ENCODE results near the gene NOTCH4. TPM values are rescaled to one million over a fixed set of nuclear protein-coding genes. Genes with fewer than 3 reads are reported as not detected.

Gene NOTCH4
- total RNA-seq, 1 donor from 2014 or later = 4.9 TPM

GRCh38 chr6:32174416-32174815 is 49.5 kb downstream of the NOTCH4 start:
- peak overlapping the region; percentile 34 for H3K27ac Mint-ChIP-seq (ENCODE audit: unreplicated experiment)
- DNase-seq = no peak
- peaks cover 11% of the 10 kb centered on the region for H3K36me3 Mint-ChIP-seq (ENCODE audit: unreplicated experiment)
- H3K4me1 Mint-ChIP-seq (ENCODE audit: low read depth, unreplicated experiment) = peaks cover 28% of the 10 kb centered on the region
- no peak for TF ChIP-seq CTCF (IDR thresholded peaks at IDR 0.05; ENCODE audit: partially characterized antibody, unreplicated experiment)
- peaks cover 22% of the 10 kb centered on the region for H3K9me3 Mint-ChIP-seq (ENCODE audit: unreplicated experiment)
- H3K4me3 Mint-ChIP-seq (ENCODE audit: unreplicated experiment) = peak overlapping the region; percentile 94
- H3K27me3 Mint-ChIP-seq (ENCODE audit: unreplicated experiment) = peaks cover 22% of the 10 kb centered on the region

GRCh38 chr6:32173051-32173727 is 50.7 kb downstream of the NOTCH4 start:
- H3K9me3 Mint-ChIP-seq (ENCODE audit: unreplicated experiment) = peaks cover 17% of the 10 kb centered on the region
- peaks cover 6% of the 10 kb centered on the region for H3K36me3 Mint-ChIP-seq (ENCODE audit: unreplicated experiment)
- H3K27me3 Mint-ChIP-seq (ENCODE audit: unreplicated experiment) = peaks cover 14% of the 10 kb centered on the region
- peaks cover 25% of the 10 kb centered on the region for H3K4me1 Mint-ChIP-seq (ENCODE audit: low read depth, unreplicated experiment)
- no peak for TF ChIP-seq CTCF (IDR thresholded peaks at IDR 0.05; ENCODE audit: partially characterized antibody, unreplicated experiment)
- H3K4me3 Mint-ChIP-seq (ENCODE audit: unreplicated experiment) = peak overlapping the region; percentile 94
- no peak overlapping the region for H3K27ac Mint-ChIP-seq (ENCODE audit: unreplicated experiment)
- no peak for DNase-seq

GRCh38 chr6:32171234-32171633 is 52.6 kb downstream of the NOTCH4 start:
- no peak for TF ChIP-seq CTCF (IDR thresholded peaks at IDR 0.05; ENCODE audit: partially characterized antibody, unreplicated experiment)
- Mint-ChIP-seq H3K4me1 (ENCODE audit: low read depth, unreplicated experiment) (peaks cover 23% of the 10 kb centered on the region), H3K9me3 (ENCODE audit: unreplicated experiment) (peaks cover 13% of the 10 kb centered on the region), H3K36me3 (ENCODE audit: unreplicated experiment) (peaks cover 6% of the 10 kb centered on the region), H3K4me3 (ENCODE audit: unreplicated experiment) (peak overlapping the region; percentile 18), H3K27ac (ENCODE audit: unreplicated experiment) (no peak overlapping the region), H3K27me3 (ENCODE audit: unreplicated experiment) (peaks cover 6% of the 10 kb centered on the region)
- no peak for DNase-seq

- peaks cover 6% of the 10 kb centered on the region for H3K36me3 Mint-ChIP-seq (ENCODE audit: unreplicated experiment)
- H3K4me3 Mint-ChIP-seq (ENCODE audit: unreplicated experiment) = no peak overlapping the region
- H3K27me3 Mint-ChIP-seq (ENCODE audit: unreplicated experiment) = peaks cover 6% of the 10 kb centered on the region
- H3K27ac Mint-ChIP-seq (ENCODE audit: unreplicated experiment) = no peak overlapping the region
- H3K4me1 Mint-ChIP-seq (ENCODE audit: low read depth, unreplicated experiment) = peaks cover 21% of the 10 kb centered on the region
- H3K9me3 Mint-ChIP-seq (ENCODE audit: unreplicated experiment) = peaks cover 19% of the 10 kb centered on the region
- no peak for DNase-seq
- no peak for TF ChIP-seq CTCF (IDR thresholded peaks at IDR 0.05; ENCODE audit: partially characterized antibody, unreplicated experiment)
Measured at GRCh38 chr6:32170294-32170693, 53.6 kb downstream of the NOTCH4 start.

GRCh38 chr6:32168807-32169591 is 54.9 kb downstream of the NOTCH4 start:
- peaks cover 10% of the 10 kb centered on the region for H3K27me3 Mint-ChIP-seq (ENCODE audit: unreplicated experiment)
- no peak overlapping the region for H3K27ac Mint-ChIP-seq (ENCODE audit: unreplicated experiment)
- peaks cover 12% of the 10 kb centered on the region for H3K4me1 Mint-ChIP-seq (ENCODE audit: low read depth, unreplicated experiment)
- H3K4me3 Mint-ChIP-seq (ENCODE audit: unreplicated experiment) = peak overlapping the region; percentile 38
- H3K9me3 Mint-ChIP-seq (ENCODE audit: unreplicated experiment) = peaks cover 15% of the 10 kb centered on the region
- no peak for TF ChIP-seq CTCF (IDR thresholded peaks at IDR 0.05; ENCODE audit: partially characterized antibody, unreplicated experiment)
- DNase-seq = no peak
- peaks cover 6% of the 10 kb centered on the region for H3K36me3 Mint-ChIP-seq (ENCODE audit: unreplicated experiment)
